ENCODE measurements around the gene TIMM22. TPM values are rescaled to one million over a fixed set of nuclear protein-coding genes. Genes with fewer than 3 reads are reported as not detected.

Gene TIMM22
- total RNA-seq, 1 donor, result 10.5 TPM

- Histone ChIP-seq H3K9me3 (ENCODE audit: low read depth, low read length) (no peaks in the 10 kb centered on the region), H3K4me2 (ENCODE audit: insufficient read depth, low read length) (peak within 1 kb of the TSS; percentile 97), H2AFZ (ENCODE audit: low read length) (peak within 1 kb of the TSS; percentile 86), H3K4me3 (ENCODE audit: insufficient read depth, low read length) (peak within 1 kb of the TSS; percentile 78), H3K79me2 (ENCODE audit: insufficient read depth, low read length) (peaks cover 20% of the 10 kb centered on the region), H3K27me3 (ENCODE audit: insufficient read depth, low read length) (no peaks in the 10 kb centered on the region), H3K36me3 (ENCODE audit: insufficient read depth, low read length) (no peaks in the 10 kb centered on the region), H3K27ac (ENCODE audit: low read depth, low read length) (peak within 1 kb of the TSS; percentile 74), H3K4me1 (ENCODE audit: insufficient read depth, low read length) (peaks cover 29% of the 10 kb centered on the region), H4K20me1 (ENCODE audit: insufficient read depth, low read length) (peaks cover 27% of the 10 kb centered on the region)
- DNase-seq (ENCODE audit: insufficient read length, low spot score, missing footprints), result peak; percentile 98
- no peak for TF ChIP-seq CTCF (IDR thresholded peaks at IDR 0.05; ENCODE audit: extremely low read depth, low read depth, low read length)
Measured at GRCh38 chr17:979539-980405, 17.2 kb upstream of the TIMM22 start, which contains the start of gene NXN. Gene NXN, minus strand, starts transcription at chr17:979776.

GRCh38 chr17:980406-981291 is 16.3 kb upstream of the TIMM22 start:
- peaks cover 14% of the 10 kb centered on the region for H3K79me2 ChIP-seq (ENCODE audit: insufficient read depth, low read length)
- H3K4me3 ChIP-seq (ENCODE audit: insufficient read depth, low read length), result peak overlapping the region; percentile 78
- peaks cover 19% of the 10 kb centered on the region for H4K20me1 ChIP-seq (ENCODE audit: insufficient read depth, low read length)
- H3K27ac ChIP-seq (ENCODE audit: low read depth, low read length), result peak overlapping the region; percentile 41
- DNase-seq (ENCODE audit: insufficient read length, low spot score, missing footprints), result peak; percentile 96
- H3K9me3 ChIP-seq (ENCODE audit: low read depth, low read length), result no peaks in the 10 kb centered on the region
- peaks cover 22% of the 10 kb centered on the region for H3K4me1 ChIP-seq (ENCODE audit: insufficient read depth, low read length)
- peak overlapping the region; percentile 86 for H2AFZ ChIP-seq (ENCODE audit: low read length)
- peak overlapping the region; percentile 74 for H3K4me2 ChIP-seq (ENCODE audit: insufficient read depth, low read length)
- no peaks in the 10 kb centered on the region for H3K27me3 ChIP-seq (ENCODE audit: insufficient read depth, low read length)
- no peaks in the 10 kb centered on the region for H3K36me3 ChIP-seq (ENCODE audit: insufficient read depth, low read length)
- peak; percentile 82 for TF ChIP-seq CTCF (IDR thresholded peaks at IDR 0.05; ENCODE audit: extremely low read depth, low read depth, low read length)

- peaks cover 14% of the 10 kb centered on the region for H3K79me2 ChIP-seq (ENCODE audit: insufficient read depth, low read length)
- no peaks in the 10 kb centered on the region for H3K27me3 ChIP-seq (ENCODE audit: insufficient read depth, low read length)
- H3K9me3 ChIP-seq (ENCODE audit: low read depth, low read length), result no peaks in the 10 kb centered on the region
- no peaks in the 10 kb centered on the region for H3K36me3 ChIP-seq (ENCODE audit: insufficient read depth, low read length)
- peaks cover 16% of the 10 kb centered on the region for H3K4me1 ChIP-seq (ENCODE audit: insufficient read depth, low read length)
- no peak for TF ChIP-seq CTCF (IDR thresholded peaks at IDR 0.05; ENCODE audit: extremely low read depth, low read depth, low read length)
- peak overlapping the region; percentile 68 for H3K4me2 ChIP-seq (ENCODE audit: insufficient read depth, low read length)
- no peak overlapping the region for H3K4me3 ChIP-seq (ENCODE audit: insufficient read depth, low read length)
- H3K27ac ChIP-seq (ENCODE audit: low read depth, low read length), result no peak overlapping the region
- DNase-seq (ENCODE audit: insufficient read length, low spot score, missing footprints), result no peak
- peak overlapping the region; percentile 75 for H2AFZ ChIP-seq (ENCODE audit: low read length)
- H4K20me1 ChIP-seq (ENCODE audit: insufficient read depth, low read length), result peaks cover 15% of the 10 kb centered on the region
Measured at GRCh38 chr17:981292-981658, 15.7 kb upstream of the TIMM22 start.
